Lung (tissue), 12 donors: Measurements from ENCODE around the gene NFATC1. TPM values are rescaled to one million over a fixed set of nuclear protein-coding genes. Genes with fewer than 3 reads are reported as not detected.

Experiments used
- ATAC-seq: fragments of 200-7000 bp; cut with Tn5 transposase; one replicate; pipeline ENCODE4 v1.9.1; 2020; ENCODE audit warnings: moderate number of reproducible peaks; ENCODE audit not compliant: insufficient read depth, low FRiP score
- DNase-seq, 3 donors: peaks; one replicate each; pipeline ENCODE4 v3.0.0-alpha.2; 2013 to 2017
- H3K27ac ChIP-seq, 2 donors: one replicate each; pipeline ENCODE4 v1.5.1; 2013; ENCODE audit warnings: mild to moderate bottlenecking in 2 of 2, moderate library complexity in 2 of 2, control low read depth in 1 of 2, inconsistent platforms in 1 of 2, low read depth in 1 of 2, low read length in 1 of 2
- H3K27me3 ChIP-seq, 3 donors: one replicate each; pipeline ENCODE4 v1.5.1; 2013; ENCODE audit warnings: low read length in 2 of 3; ENCODE audit not compliant: control insufficient read depth in 3 of 3, insufficient read depth in 3 of 3
- H3K36me3 ChIP-seq, 4 donors: one replicate each; pipeline ENCODE4 v1.5.1; 2013; ENCODE audit warnings: low read length in 4 of 4, mild to moderate bottlenecking in 1 of 4, moderate library complexity in 1 of 4; ENCODE audit not compliant: control insufficient read depth in 4 of 4, insufficient read depth in 4 of 4
- H3K4me1 ChIP-seq, 5 donors: one replicate each; pipeline ENCODE4 v1.5.1; 2013; ENCODE audit warnings: low read length in 5 of 5, mild to moderate bottlenecking in 2 of 5, moderate library complexity in 1 of 5; ENCODE audit not compliant: control insufficient read depth in 5 of 5, insufficient read depth in 5 of 5
- H3K4me3 ChIP-seq: one replicate; pipeline ENCODE4 v1.5.1; 2013; ENCODE audit warnings: mild to moderate bottlenecking, control low read depth, moderate library complexity
- H3K9ac ChIP-seq, 2 donors: one replicate each; pipeline ENCODE4 v1.5.1; 2013; ENCODE audit warnings: low read length in 2 of 2, control low read depth in 1 of 2; ENCODE audit not compliant: insufficient read depth in 1 of 2
- H3K9me3 ChIP-seq, 4 donors: one replicate each; pipeline ENCODE4 v1.5.1; 2013; ENCODE audit warnings: low read length in 3 of 4, mild to moderate bottlenecking in 1 of 4, moderate library complexity in 1 of 4; ENCODE audit not compliant: control insufficient read depth in 4 of 4, insufficient read depth in 3 of 4
- WGBS, 2 donors: extraction: QIAGEN DNeasy Blood & Tissue Kit; methylation state at CpG; one replicate each; pipeline ENCODE4 v1.1.7; 2013; 5-methylcytosine and 5-hydroxymethylcytosine counted together
- polyA plus RNA-seq, 2 donors: library from polyadenylated mRNA; stranded (reverse); fragments of 200-250 nt; gene quantifications; one replicate each; pipeline ENCODE4 v1.2.1, GENCODE V29; 2013
- total RNA-seq, 2 donors: library from RNA; depleted of rRNA in 1 of 2; stranded (reverse); fragments of >200 nt in 1 of 2; gene quantifications; one replicate each; pipeline ENCODE4 v1.2.1, GENCODE V29; 2014 to 2021
- TF ChIP-seq, protein P1 (sequence below): IDR thresholded peaks from 2 replicates; pipeline ENCODE4 v1.5.1; 2012; ENCODE audit warnings: mild to moderate bottlenecking; ENCODE audit errors: control extremely low read depth, extremely low read depth
- donor health status: control.
- donor health status: control.
- donor health status: Bipolar disorder and iron deficiency.
- donor health status: healthy.
- donor health status: DM: yes; HTN: yes; CAD: no.

The NFATC1 gene
- total and polyA plus RNA-seq, 4 donors = 8.6 to 25.5 (median 12.9) TPM

DNA sequence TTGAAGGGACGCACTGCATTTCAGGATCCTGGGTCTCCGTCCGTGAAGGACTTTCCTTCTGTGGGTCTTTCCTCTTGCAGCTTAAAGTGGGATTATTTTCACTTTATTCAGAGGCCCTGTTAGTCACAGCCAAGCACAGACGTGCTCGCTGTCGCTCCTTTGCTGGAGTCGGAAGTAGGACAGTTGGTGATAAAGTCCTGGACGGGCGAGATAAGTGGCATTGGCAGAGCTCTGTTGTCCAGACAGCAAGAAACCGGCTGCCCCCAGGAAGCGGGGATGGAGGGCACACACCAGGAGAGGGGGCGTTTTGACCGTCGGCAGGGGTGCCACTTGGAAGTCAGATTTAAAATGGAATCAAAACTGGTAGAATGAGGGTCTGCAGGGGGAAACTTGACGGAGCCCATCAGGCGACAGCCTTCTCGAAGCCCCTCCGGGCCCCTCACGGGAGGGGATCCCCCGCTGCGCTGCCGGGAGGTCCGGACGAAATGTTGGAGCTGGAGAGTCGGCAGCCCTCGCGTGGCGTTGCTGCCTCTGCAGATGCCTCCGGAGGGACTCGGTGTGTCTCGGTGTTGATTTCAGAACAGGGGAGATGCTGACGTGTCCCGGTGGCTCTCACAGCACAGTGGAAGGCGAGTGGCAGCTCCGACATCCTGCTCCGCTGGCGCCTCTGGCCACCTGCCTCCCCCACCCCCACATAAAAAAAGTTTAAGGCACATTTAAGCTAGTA lies 124.2 kb downstream of the NFATC1 start:
- Histone ChIP-seq H3K4me3 (no peak overlapping the region), H3K27ac (no peak overlapping the region)

DNA sequence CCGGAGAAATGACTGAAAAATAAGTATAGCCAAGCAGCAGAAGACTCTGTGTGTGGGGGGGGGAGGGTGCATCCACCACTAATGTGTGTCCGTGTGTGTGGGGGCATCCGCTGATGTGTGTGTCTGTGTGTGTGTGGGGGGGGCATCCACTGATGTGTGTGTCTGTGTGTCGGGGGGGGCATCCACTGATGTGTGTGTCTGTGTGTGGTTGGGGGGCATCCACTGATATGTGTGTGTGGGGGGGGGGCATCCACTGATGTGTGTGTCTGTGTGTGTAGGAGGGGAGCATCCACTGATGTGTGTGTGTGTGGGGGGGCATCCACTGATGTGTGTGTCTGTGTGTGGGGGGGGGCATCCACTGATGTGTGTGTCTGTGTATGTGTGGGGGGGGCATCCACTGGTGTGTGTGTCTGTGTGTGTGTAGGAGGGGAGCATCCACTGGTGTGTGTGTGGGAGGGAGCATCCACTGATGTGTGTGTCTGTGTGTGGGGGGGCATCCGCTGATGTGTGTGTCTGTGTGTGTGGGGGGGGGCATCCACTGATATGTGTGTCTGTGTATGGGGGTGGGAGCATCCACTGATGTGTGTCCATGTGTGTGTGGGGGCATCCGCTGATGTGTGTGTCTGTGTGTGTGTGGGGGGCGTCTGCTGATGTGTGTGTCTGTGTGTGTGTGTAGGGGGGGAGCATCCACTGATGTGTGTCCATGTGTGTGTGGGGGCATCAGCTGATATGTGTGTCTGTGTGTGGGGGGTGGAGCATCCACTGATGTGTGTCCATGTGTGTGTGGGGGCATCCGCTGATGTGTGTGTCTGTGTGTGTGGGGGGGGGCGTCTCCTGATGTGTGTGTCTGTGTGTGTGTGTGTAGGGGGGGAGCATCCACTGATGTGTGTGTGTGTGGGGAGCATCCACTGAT lies 125.0 kb downstream of the NFATC1 start:
- no peak overlapping the region for H3K27ac ChIP-seq
- H3K4me1 ChIP-seq = peaks cover 0 to 13% (median 3%) of the 10 kb centered on the region in 5 donors
- peak overlapping the region in 1 of 2 donors; percentile 42 for H3K9ac ChIP-seq
- no peak overlapping the region for H3K4me3 ChIP-seq
- ATAC-seq (no peak), DNase-seq (no peak)
- TF ChIP-seq, protein P1, sequence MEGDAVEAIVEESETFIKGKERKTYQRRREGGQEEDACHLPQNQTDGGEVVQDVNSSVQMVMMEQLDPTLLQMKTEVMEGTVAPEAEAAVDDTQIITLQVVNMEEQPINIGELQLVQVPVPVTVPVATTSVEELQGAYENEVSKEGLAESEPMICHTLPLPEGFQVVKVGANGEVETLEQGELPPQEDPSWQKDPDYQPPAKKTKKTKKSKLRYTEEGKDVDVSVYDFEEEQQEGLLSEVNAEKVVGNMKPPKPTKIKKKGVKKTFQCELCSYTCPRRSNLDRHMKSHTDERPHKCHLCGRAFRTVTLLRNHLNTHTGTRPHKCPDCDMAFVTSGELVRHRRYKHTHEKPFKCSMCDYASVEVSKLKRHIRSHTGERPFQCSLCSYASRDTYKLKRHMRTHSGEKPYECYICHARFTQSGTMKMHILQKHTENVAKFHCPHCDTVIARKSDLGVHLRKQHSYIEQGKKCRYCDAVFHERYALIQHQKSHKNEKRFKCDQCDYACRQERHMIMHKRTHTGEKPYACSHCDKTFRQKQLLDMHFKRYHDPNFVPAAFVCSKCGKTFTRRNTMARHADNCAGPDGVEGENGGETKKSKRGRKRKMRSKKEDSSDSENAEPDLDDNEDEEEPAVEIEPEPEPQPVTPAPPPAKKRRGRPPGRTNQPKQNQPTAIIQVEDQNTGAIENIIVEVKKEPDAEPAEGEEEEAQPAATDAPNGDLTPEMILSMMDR = no peak
- H3K27me3 ChIP-seq = no peaks in the 10 kb centered on the region
- H3K36me3 ChIP-seq = no peaks in the 10 kb centered on the region
- 76% methylated on average over 9 of the region's 9 CpGs for WGBS, 2 donors
- H3K9me3 ChIP-seq = no peaks in the 10 kb centered on the region

More for the DNA sequence above, 124.2 kb downstream of the NFATC1 start:
- Histone ChIP-seq H3K27me3 (no peaks in the 10 kb centered on the region), H3K4me1 (peaks cover 0 to 13% (median 3%) of the 10 kb centered on the region in 5 donors), H3K36me3 (no peaks in the 10 kb centered on the region), H3K9me3 (no peaks in the 10 kb centered on the region), H3K9ac (peak overlapping the region in 1 of 2 donors; percentile 42)
- TF ChIP-seq, protein P1 = no peak
- DNase-seq = peak; percentile 49 to 60 (median 59)
- WGBS, 2 donors = 43 to 47% methylated on average over 37 of the region's 37 CpGs
- no peak for ATAC-seq

DNA sequence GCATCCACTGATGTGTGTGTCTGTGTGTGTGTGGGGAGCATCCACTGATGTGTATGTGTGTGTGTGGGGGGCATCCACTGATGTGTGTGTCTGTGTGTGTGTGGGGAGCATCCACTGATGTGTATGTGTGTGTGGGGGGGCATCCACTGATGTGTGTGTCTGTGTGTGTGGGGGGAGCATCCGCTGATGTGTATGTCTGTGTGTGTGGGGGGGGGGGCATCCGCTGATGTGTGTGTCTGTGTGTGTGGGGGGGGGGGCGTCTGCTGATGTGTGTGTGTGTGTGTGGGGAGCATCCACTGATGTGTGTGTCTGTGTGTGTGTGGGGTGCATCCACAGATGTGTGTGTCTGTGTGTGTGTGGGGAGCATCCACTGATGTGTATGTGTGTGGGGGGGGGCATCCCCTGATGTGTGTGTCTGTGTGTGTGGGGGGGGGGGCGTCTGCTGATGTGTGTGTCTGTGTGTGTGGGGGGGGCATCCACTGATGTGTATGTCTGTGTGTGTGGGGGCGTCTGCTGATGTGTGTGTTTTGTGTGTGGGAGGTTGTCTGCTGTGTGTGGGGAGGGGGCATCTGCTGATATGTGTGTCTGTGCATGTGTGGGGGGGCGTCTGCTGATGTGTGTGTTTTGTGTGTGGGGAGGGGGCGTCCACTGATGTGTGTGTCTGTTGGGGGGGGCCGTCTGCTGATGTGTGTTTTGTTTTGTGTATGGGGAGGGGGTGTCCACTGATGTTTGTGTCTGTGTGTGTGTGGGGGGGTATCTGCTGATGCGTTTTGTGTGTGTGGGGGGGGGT lies 125.9 kb downstream of the NFATC1 start:
- Histone ChIP-seq H3K4me1 (peaks cover 0 to 15% (median 3%) of the 10 kb centered on the region in 5 donors), H3K27me3 (no peaks in the 10 kb centered on the region), H3K9ac (no peak overlapping the region), H3K4me3 (no peak overlapping the region), H3K27ac (no peak overlapping the region), H3K9me3 (no peaks in the 10 kb centered on the region), H3K36me3 (no peaks in the 10 kb centered on the region)
- TF ChIP-seq, protein P1 = no peak
- WGBS, 2 donors = 77 to 90% methylated on average over 8 to 9 of the region's 9 CpGs
- ATAC-seq (no peak), DNase-seq (no peak)
